Measurements from ENCODE around the gene SBF2. TPM values are rescaled to one million over a fixed set of nuclear protein-coding genes. Genes with fewer than 3 reads are reported as not detected.
A peak's percentile ranks its signal among the peaks of the same experiment; 100 is the strongest.

SBF2 gene
- total and polyA plus RNA-seq, 2 of the 13 experiments (the other 11 are each of a cell fraction or from before 2014, with no cell fraction given), result 24.0 to 45.8 TPM

GRCh38 chr11:9748361-9748970 lies 545.6 kb downstream of the SBF2 start (continued):
- TF ChIP-seq ZNF768 (CRISPR knock-in tag; IDR thresholded peaks at IDR 0.05) (peak; percentile 87; the same call in 1 of the 2 replicates), ZNF33B (CRISPR knock-in tag; IDR thresholded peaks at IDR 0.05) (no peak), DNMT1 (CRISPR knock-in tag; IDR thresholded peaks at IDR 0.05) (0 out of 2 replicates have a peak, but pooled peaks have one; percentile 38), POGZ (CRISPR knock-in tag; IDR thresholded peaks at IDR 0.05) (no peak), NR2F6 (IDR thresholded peaks at IDR 0.05) (no peak), NR2F6 (CRISPR knock-in tag; IDR thresholded peaks at IDR 0.05) (no peak), ARNT (IDR thresholded peaks at IDR 0.05) (no peak), ZNF562 (CRISPR knock-in tag; IDR thresholded peaks at IDR 0.05; ENCODE audit: borderline replicate concordance) (no peak), BORCS8-MEF2B (CRISPR knock-in tag; IDR thresholded peaks at IDR 0.05) (no peak), PHF21A (CRISPR knock-in tag; IDR thresholded peaks at IDR 0.05) (no peak), ZNF503 (CRISPR knock-in tag; IDR thresholded peaks at IDR 0.05) (no peak), STAG1 (CRISPR knock-in tag; IDR thresholded peaks at IDR 0.05) (peak; percentile 90), NBN (conservative IDR thresholded peaks at IDR 0.05) (no peak), RAD21 (CRISPR knock-in tag; IDR thresholded peaks at IDR 0.05) (peak; percentile 79), CERS6 (CRISPR knock-in tag; IDR thresholded peaks at IDR 0.05) (no peak), ZNF432 (CRISPR knock-in tag; IDR thresholded peaks at IDR 0.05; ENCODE audit: borderline replicate concordance) (no peak), PAX8 (CRISPR knock-in tag; IDR thresholded peaks at IDR 0.05; ENCODE audit: borderline replicate concordance) (no peak), ZNF629 (CRISPR knock-in tag; conservative IDR thresholded peaks at IDR 0.05) (no peak), ZNF549 (CRISPR knock-in tag; IDR thresholded peaks at IDR 0.05) (no peak), ZBTB34 (CRISPR knock-in tag; IDR thresholded peaks at IDR 0.05) (no peak)
- TF ChIP-seq, protein P1, sequence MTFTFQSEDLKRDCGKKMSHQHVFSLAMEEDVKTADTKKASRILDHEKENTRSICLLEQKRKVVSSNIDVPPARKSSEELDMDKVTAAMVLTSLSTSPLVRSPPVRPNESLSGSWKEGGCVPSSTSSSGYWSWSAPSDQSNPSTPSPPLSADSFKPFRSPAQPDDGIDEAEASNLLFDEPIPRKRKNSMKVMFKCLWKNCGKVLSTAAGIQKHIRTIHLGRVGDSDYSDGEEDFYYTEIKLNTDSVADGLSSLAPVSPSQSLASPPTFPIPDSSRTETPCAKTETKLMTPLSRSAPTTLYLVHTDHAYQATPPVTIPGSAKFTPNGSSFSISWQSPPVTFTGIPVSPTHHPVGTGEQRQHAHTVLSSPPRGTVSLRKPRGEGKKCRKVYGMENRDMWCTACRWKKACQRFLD (CRISPR knock-in tag; IDR thresholded peaks at IDR 0.05; ENCODE audit: borderline replicate concordance), result no peak
- TF ChIP-seq, protein P2, sequence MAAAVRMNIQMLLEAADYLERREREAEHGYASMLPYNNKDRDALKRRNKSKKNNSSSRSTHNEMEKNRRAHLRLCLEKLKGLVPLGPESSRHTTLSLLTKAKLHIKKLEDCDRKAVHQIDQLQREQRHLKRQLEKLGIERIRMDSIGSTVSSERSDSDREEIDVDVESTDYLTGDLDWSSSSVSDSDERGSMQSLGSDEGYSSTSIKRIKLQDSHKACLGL (CRISPR knock-in tag; IDR thresholded peaks at IDR 0.05), result no peak
- TF ChIP-seq, protein P3, sequence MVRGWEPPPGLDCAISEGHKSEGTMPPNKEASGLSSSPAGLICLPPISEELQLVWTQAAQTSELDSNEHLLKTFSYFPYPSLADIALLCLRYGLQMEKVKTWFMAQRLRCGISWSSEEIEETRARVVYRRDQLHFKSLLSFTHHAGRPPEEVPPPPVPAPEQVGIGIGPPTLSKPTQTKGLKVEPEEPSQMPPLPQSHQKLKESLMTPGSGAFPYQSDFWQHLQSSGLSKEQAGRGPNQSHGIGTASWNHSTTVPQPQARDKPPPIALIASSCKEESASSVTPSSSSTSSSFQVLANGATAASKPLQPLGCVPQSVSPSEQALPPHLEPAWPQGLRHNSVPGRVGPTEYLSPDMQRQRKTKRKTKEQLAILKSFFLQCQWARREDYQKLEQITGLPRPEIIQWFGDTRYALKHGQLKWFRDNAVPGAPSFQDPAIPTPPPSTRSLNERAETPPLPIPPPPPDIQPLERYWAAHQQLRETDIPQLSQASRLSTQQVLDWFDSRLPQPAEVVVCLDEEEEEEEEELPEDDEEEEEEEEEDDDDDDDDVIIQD (CRISPR knock-in tag; IDR thresholded peaks at IDR 0.05; ENCODE audit: low read depth), result no peak
- TF ChIP-seq, protein P4, sequence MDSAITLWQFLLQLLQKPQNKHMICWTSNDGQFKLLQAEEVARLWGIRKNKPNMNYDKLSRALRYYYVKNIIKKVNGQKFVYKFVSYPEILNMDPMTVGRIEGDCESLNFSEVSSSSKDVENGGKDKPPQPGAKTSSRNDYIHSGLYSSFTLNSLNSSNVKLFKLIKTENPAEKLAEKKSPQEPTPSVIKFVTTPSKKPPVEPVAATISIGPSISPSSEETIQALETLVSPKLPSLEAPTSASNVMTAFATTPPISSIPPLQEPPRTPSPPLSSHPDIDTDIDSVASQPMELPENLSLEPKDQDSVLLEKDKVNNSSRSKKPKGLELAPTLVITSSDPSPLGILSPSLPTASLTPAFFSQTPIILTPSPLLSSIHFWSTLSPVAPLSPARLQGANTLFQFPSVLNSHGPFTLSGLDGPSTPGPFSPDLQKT (CRISPR knock-in tag; IDR thresholded peaks at IDR 0.05; ENCODE audit: borderline replicate concordance), result no peak
